Smooth muscle cell (in vitro differentiated cells): ENCODE results near the gene FCHO1. TPM values are rescaled to one million over a fixed set of nuclear protein-coding genes. Genes with fewer than 3 reads are reported as not detected.

ENCODE experiments used
- DNase-seq: peaks from one replicate; lab custom pipeline; 2025; ENCODE audit not compliant: unreplicated experiment; lab: John Stamatoyannopoulos, UW
- H2AFZ ChIP-seq: fragments of 200-600 bp; sonication (generic); 2 replicates; pipeline ENCODE4 v1.6.0; 2016; ENCODE audit warnings: antibody characterized with exemption, low read depth, mild to moderate bottlenecking
- H3F3A ChIP-seq: fragments of 200-600 bp; sonication (generic); 2 replicates; pipeline ENCODE4 v1.6.0; 2017; ENCODE audit warnings: antibody characterized with exemption, low read depth
- H3K27ac ChIP-seq: fragments of 200-600 bp; sonication (generic); 2 replicates; pipeline ENCODE4 v1.5.1; 2016; ENCODE audit warnings: low read depth, mild to moderate bottlenecking
- H3K27me3 ChIP-seq: fragments of 200-600 bp; sonication (generic); 2 replicates; pipeline ENCODE4 v1.6.1; 2016; ENCODE audit warnings: low read depth, mild to moderate bottlenecking
- H3K36me3 ChIP-seq: fragments of 200-600 bp; sonication (generic); 2 replicates; pipeline ENCODE4 v1.5.1; 2016; ENCODE audit warnings: low read depth
- H3K4me1 ChIP-seq: fragments of 200-600 bp; sonication (generic); 2 replicates; pipeline ENCODE4 v1.5.1; 2016; ENCODE audit warnings: low read depth
- H3K4me2 ChIP-seq: fragments of 200-600 bp; sonication (generic); 2 replicates; pipeline ENCODE4 v1.6.0; 2016; ENCODE audit warnings: mild to moderate bottlenecking
- H3K4me3 ChIP-seq: fragments of 200-600 bp; sonication (generic); 2 replicates; pipeline ENCODE4 v1.5.1; 2016; ENCODE audit warnings: mild to moderate bottlenecking
- H3K79me2 ChIP-seq: fragments of 200-600 bp; sonication (generic); 2 replicates; pipeline ENCODE4 v1.6.0; 2016; ENCODE audit warnings: low read depth, mild to moderate bottlenecking
- H3K9ac ChIP-seq: fragments of 200-600 bp; sonication (generic); 2 replicates; pipeline ENCODE4 v1.6.0; 2016; ENCODE audit warnings: low read depth
- H3K9me3 ChIP-seq: fragments of 200-600 bp; sonication (generic); replicated peaks from 2 replicates; pipeline ENCODE4 v1.5.1; 2016; ENCODE audit warnings: low read depth
- H4K20me1 ChIP-seq: fragments of 200-600 bp; sonication (generic); 2 replicates; pipeline ENCODE4 v1.6.0; 2016; ENCODE audit warnings: low read depth
- CTCF ChIP-seq: fragments of 200-600 bp; sonication (generic); IDR thresholded peaks from 2 replicates; pipeline ENCODE4 v1.5.1; 2017; ENCODE audit warnings: borderline replicate concordance, mild to moderate bottlenecking, antibody characterized with exemption; ENCODE audit not compliant: insufficient read depth, poor library complexity, severe bottlenecking
- WGBS: methylation state at CpG from one replicate; pipeline ENCODE4 v1.1.7; 2016; ENCODE audit warnings: low lambda C conversion rate; 5-methylcytosine and 5-hydroxymethylcytosine counted together
- polyA plus RNA-seq: library from polyadenylated mRNA; unstranded; fragments of >200 nt; fragmentation: Nextera tagmentation; extraction: Ambion mirVana; gene quantifications from 2 replicates; pipeline ENCODE4 v1.2.1, GENCODE V29; 2016
- total RNA-seq: library from RNA; depleted of rRNA; stranded (reverse); fragments of >200 nt; gene quantifications from 2 replicates; pipeline ENCODE4 v1.2.3, GENCODE V29; 2014

The FCHO1 gene
- total and polyA plus RNA-seq, 2 experiments from 2014 or later = 1.0 to 5.3 TPM

- Histone ChIP-seq H3K4me2 (no peak overlapping the region), H3K79me2 (no peaks in the 10 kb centered on the region), H3K4me3 (no peak overlapping the region), H3K27ac (no peak overlapping the region), H2AFZ (no peak overlapping the region), H3K4me1 (no peaks in the 10 kb centered on the region), H3K36me3 (no peaks in the 10 kb centered on the region), H3K9ac (no peak overlapping the region), H3F3A (no peaks in the 10 kb centered on the region), H3K27me3 (no peaks in the 10 kb centered on the region), H3K9me3 (no peaks in the 10 kb centered on the region), H4K20me1 (no peaks in the 10 kb centered on the region)
- 100% methylated on average over 2 of the region's 2 CpGs for WGBS
- no peak for DNase-seq
- TF ChIP-seq CTCF = no peak
These were observed 9.8 kb upstream of the FCHO1 start for GRCh38 chr19:17741456-17741855.

- Histone ChIP-seq H3K27me3 (no peaks in the 10 kb centered on the region), H3K9ac (no peak overlapping the region), H3K79me2 (no peaks in the 10 kb centered on the region), H3K9me3 (no peaks in the 10 kb centered on the region), H3K27ac (no peak overlapping the region), H3K4me1 (peaks cover 3% of the 10 kb centered on the region), H4K20me1 (no peaks in the 10 kb centered on the region), H2AFZ (no peak overlapping the region), H3F3A (no peaks in the 10 kb centered on the region), H3K4me3 (no peak overlapping the region), H3K36me3 (no peaks in the 10 kb centered on the region), H3K4me2 (no peak overlapping the region)
- no peak for TF ChIP-seq CTCF
- no peak for DNase-seq
- WGBS = 94% methylated on average over 6 of the region's 6 CpGs
These were observed 7.2 kb upstream of the FCHO1 start for GRCh38 chr19:17743874-17744580.

DNA sequence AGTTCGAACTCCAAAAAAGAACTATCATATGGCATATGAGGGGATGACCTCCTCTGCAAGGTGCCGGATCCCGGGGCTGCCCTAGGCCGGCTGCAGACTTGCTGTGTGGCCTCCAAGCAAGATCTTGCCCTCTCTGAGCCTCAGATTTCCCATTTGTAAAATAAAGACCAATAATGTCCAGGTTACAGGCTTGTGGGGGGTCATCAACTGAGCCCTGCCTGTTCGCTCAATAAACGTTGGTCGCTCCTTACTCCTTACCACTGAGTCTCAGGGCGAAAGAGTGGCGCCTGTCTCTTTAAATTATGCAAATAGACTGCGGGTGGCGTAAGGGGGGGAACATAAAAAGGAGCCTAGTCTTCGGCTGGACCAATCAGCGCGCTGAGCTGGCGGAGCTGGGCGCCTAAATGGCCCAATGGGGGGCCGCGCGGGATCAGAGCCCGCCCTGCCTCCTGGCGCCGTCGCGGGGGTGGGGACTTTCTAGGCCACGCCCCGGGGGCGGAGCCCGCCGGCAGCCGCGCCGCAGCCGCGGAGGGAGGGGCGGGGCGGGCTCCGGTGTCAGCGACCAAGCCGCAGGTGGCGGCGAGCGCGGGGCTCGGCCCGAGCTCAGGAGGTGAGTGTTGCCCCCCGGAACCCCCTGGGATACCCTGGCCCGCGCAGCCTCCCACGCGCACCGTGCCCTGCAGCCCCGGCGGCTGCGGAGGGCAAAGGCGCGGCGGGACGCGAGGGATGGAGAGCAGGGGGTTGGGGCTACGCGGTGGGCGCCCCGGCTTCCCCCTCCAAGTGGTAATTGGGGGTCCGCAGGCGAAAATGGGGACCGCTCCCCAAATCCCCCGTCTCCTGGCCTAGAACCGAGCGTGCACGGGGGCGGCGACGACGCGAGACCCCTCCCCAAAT lies 3.8 kb upstream of the FCHO1 start:
- no peak overlapping the region for H3K27ac ChIP-seq
- H3K9me3 ChIP-seq = no peaks in the 10 kb centered on the region
- H2AFZ ChIP-seq = no peak overlapping the region
- H3K4me3 ChIP-seq = peak overlapping the region; percentile 49
- H3K36me3 ChIP-seq = no peaks in the 10 kb centered on the region
- peak; percentile 40 for DNase-seq
- WGBS = 13% methylated on average over 41 of the region's 75 CpGs
- no peak for TF ChIP-seq CTCF
- no peaks in the 10 kb centered on the region for H3K79me2 ChIP-seq
- no peaks in the 10 kb centered on the region for H4K20me1 ChIP-seq
- H3K4me2 ChIP-seq = peak overlapping the region; percentile 85
- peaks cover 3% of the 10 kb centered on the region for H3K4me1 ChIP-seq
- H3F3A ChIP-seq = no peaks in the 10 kb centered on the region
- H3K9ac ChIP-seq = no peak overlapping the region
- H3K27me3 ChIP-seq = no peaks in the 10 kb centered on the region
